ENCODE data around the gene AUNIP. TPM values are rescaled to one million over a fixed set of nuclear protein-coding genes. Genes with fewer than 3 reads are reported as not detected.

AUNIP gene
- total RNA-seq, 1 donor from 2014 or later: 4.7 TPM

DNA sequence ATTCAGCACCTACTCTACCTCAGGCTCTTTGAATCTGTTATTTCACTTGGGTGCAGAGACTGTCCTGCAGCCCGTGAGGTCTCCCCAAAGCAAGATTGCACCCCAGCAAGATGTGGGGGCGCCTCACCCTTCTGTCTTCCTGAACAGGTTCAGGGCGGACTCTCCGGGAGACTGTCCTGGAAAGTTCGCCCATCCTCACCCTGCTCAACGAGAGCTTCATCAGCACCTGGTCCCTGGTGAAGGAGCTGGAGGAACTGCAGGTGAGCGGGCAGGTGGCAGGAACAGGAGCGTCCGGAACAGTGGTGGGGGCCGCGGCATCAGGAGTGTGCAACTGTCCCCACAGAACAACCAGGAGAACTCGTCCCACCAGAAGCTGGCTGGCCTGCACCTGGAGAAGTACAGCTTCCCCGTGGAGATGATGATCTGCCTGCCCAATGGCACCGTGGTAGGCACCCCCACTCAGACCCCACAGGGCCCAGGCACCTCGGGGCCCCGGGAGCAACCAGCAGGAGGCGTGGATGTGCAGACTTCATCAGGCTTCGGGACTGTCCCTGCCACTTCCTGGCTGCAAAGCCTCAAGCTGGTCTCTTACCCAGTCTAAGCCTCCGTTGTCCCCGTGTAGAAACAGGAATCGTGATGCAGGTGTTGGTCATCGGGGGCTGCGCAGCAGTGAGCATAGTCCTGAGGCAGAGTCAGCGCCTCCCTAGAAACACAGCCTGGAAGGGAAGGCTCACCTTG, 45.4 kb downstream of the AUNIP start:
- Mint-ChIP-seq H3K4me3 (ENCODE audit: low read depth) (no peak overlapping the region), H3K27me3 (no peaks in the 10 kb centered on the region), H3K4me1 (ENCODE audit: low read depth) (peaks cover 10% of the 10 kb centered on the region), H3K36me3 (ENCODE audit: insufficient read depth) (peaks cover 5% of the 10 kb centered on the region), H3K9me3 (ENCODE audit: low read depth) (no peaks in the 10 kb centered on the region), H3K27ac (no peak overlapping the region)
- no peak for DNase-seq (ENCODE audit: low spot score, unreplicated experiment)
- TF ChIP-seq, protein P1, sequence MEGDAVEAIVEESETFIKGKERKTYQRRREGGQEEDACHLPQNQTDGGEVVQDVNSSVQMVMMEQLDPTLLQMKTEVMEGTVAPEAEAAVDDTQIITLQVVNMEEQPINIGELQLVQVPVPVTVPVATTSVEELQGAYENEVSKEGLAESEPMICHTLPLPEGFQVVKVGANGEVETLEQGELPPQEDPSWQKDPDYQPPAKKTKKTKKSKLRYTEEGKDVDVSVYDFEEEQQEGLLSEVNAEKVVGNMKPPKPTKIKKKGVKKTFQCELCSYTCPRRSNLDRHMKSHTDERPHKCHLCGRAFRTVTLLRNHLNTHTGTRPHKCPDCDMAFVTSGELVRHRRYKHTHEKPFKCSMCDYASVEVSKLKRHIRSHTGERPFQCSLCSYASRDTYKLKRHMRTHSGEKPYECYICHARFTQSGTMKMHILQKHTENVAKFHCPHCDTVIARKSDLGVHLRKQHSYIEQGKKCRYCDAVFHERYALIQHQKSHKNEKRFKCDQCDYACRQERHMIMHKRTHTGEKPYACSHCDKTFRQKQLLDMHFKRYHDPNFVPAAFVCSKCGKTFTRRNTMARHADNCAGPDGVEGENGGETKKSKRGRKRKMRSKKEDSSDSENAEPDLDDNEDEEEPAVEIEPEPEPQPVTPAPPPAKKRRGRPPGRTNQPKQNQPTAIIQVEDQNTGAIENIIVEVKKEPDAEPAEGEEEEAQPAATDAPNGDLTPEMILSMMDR (IDR thresholded peaks at IDR 0.05; ENCODE audit: unreplicated experiment): no peak

DNA sequence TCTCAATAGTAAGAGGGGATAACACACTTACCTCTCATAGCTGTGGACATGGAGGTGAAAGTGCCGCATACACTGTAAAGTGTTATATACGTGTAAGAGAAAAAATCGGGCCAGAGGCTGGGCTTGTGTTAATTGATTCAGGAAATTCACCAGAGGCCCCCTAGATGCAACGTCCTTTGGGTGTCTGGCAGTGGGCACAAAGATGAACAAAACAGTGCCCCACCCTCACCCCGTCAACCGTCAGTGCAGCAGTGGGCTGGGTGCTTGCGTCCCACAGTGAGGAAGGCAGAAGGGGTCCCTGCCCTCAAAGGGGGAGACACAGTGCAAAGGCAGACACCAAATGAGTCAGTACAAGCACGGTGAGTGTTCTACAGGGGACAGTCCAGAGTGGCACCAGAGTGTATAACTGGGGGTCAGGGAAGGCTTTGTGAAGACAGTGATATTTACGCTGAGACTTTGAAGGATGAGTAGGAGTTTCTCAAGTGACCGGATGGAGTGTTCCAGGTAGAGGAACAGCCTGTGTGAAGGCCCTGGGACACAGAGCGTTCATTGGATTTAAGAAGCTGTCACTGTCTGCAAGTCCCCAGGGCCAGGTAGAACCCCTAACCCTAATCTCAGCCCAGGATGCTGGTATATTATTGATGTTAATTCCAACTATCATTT, 46.1 kb downstream of the AUNIP start:
- Mint-ChIP-seq H3K36me3 (ENCODE audit: insufficient read depth) (peaks cover 5% of the 10 kb centered on the region), H3K27ac (no peak overlapping the region), H3K4me3 (ENCODE audit: low read depth) (no peak overlapping the region), H3K9me3 (ENCODE audit: low read depth) (no peaks in the 10 kb centered on the region), H3K27me3 (no peaks in the 10 kb centered on the region), H3K4me1 (ENCODE audit: low read depth) (peaks cover 3% of the 10 kb centered on the region)
- no peak for DNase-seq (ENCODE audit: low spot score, unreplicated experiment)
- TF ChIP-seq, protein P1 (IDR thresholded peaks at IDR 0.05; ENCODE audit: unreplicated experiment): no peak

- Mint-ChIP-seq H3K4me3 (ENCODE audit: low read depth) (no peak overlapping the region), H3K27ac (no peak overlapping the region), H3K9me3 (ENCODE audit: low read depth) (no peaks in the 10 kb centered on the region), H3K36me3 (ENCODE audit: insufficient read depth) (peaks cover 5% of the 10 kb centered on the region), H3K4me1 (ENCODE audit: low read depth) (no peaks in the 10 kb centered on the region), H3K27me3 (no peaks in the 10 kb centered on the region)
- TF ChIP-seq, protein P1 (IDR thresholded peaks at IDR 0.05; ENCODE audit: unreplicated experiment): no peak
- DNase-seq (ENCODE audit: low spot score, unreplicated experiment): no peak
Observed at GRCh38 chr1:25811384-25812082, 47.7 kb downstream of the AUNIP start.

- Mint-ChIP-seq H3K4me3 (ENCODE audit: low read depth) (no peak overlapping the region), H3K4me1 (ENCODE audit: low read depth) (no peaks in the 10 kb centered on the region), H3K36me3 (ENCODE audit: insufficient read depth) (peaks cover 7% of the 10 kb centered on the region), H3K9me3 (ENCODE audit: low read depth) (no peaks in the 10 kb centered on the region), H3K27me3 (no peaks in the 10 kb centered on the region), H3K27ac (no peak overlapping the region)
- TF ChIP-seq, protein P1 (IDR thresholded peaks at IDR 0.05; ENCODE audit: unreplicated experiment): peak; percentile 97
- peak; percentile 80 for DNase-seq (ENCODE audit: low spot score, unreplicated experiment)
Observed at GRCh38 chr1:25810341-25811299, 48.6 kb downstream of the AUNIP start.
